CD4-positive, alpha-beta T cell treated with Interleukin-1 beta for 1 hour (primary cell): ENCODE measurements around the gene GRIP2.
A peak's percentile ranks its signal among the peaks of the same experiment; 100 is the strongest.

Experiments
- DNase-seq, 2 donors: peaks; one replicate each; pipeline ENCODE4 v3.0.0-alpha.2; 2020 to 2022

The GRIP2 gene

DNA sequence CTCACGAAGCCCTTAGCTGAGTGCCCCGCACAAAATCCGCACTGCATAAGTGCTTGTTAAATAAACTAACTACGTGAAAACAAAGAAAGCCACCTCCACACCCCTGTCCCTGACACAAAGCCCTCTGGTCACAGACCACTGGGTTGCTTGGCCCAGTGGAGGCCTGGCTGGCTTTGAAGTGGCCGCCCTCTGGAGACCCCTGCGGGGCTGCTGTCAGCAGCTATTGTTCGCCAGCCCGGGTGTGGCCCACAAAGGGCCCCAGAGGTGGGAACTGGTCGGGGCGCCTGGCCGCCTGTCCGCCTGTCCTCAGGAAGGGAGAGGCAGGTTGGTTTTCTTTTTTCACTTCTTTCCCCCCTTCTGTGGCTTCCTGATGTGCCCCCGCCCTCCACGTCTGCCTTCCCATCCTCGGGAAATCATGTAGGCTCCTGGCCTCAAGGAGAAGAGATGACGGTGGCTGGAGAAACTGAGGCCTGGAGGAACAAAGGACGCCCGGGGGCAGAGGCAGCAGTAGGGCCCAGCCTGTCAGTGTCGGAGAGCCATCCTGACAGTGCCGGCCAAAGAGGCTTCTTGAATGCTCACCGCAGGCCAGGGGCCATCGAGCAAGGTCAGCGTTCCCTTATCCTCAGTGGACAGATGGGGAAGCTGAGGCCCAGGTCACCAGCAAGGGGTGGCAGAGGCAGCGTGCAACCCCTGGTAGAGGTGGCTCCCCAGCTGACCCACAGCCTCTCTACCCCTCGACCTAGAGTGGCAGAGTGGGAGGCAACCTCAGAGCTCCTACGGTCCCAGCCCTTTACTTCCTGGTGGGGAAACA lies 76.6 kb downstream of the GRIP2 start:
- DNase-seq = no peak

DNA sequence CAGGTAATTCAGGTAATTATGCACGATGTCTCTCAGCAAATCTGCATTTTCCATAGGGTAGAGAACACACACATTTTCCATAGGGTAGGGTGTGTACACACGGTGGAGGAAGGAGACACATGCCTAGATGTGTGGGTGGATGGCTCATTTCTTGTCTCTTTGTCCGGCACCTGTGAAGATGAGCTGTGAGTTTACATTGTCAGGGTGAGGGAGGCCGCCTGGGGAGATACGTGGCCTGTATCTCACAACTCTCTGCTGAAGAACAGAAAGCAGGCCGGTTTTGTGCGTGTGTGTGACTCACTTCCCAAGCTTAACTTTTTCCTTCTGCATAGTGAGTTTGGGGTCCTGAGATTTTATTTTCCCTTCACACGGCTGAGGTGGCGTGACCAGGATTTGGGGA lies 77.4 kb downstream of the GRIP2 start:
- no peak for DNase-seq

DNA sequence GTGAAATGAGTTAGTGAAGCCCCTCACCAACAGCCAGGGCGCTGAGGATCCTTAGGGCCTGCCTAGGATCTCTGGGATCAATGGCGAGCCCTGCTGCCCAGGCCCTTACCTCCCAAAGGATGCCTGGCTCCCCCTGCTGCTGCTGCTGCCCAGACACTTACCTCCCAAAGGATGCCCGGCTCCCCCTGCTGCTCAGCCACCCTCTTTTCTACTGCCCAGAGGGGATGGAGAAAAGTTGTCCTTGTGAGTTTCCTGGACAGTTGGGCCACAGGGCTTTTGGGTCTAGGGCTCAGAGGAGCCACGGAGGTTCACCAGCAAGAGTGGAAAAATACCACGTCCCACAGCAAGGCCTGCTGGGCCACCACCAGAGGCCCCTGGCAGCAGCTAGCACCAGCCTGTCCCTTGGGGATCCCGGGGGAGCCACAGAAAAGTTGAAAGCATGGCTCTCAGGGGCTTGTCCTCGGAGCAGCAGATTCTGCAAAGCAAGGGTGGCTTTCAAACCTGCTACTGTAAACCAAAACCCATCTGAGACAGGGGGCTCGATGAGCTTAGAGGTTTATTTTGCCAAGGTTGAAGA lies 78.3 kb downstream of the GRIP2 start:
- peak; percentile 49 to 50 for DNase-seq

- DNase-seq = no peak
Measured at GRCh38 chr3:14461006-14461747, 79.0 kb downstream of the GRIP2 start.

DNA sequence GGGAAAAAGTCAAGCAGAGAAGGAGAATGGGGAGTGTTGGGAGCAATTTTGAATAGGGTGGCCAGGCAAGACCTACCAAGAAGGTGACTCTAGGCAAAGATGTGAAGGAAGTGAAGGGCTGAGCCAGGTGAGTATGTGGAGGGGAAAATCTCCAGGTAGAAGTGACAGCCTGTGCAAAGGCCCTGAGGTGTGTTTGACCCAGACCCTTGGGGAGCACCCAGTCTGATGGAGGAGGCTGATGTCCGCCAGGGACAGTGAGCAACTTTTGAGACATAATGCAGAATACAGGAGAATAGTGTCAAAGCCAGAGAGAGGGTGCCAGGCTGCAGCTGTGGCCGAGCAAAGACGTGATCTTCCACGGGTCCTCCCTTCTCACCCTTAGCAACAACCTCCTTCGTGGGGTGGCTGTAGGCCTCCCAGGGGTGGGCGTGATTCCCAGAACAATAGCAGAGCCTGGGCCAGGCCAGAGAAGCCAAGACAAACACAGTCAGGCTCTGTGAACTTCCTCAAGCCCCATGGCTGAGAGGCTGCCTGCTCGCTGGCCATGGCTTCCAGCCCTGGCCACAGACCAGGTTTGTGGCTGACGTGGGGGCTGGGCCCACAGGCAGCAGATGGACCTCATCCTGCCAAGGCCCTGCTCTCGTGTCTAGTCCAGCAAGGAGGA lies 79.7 kb downstream of the GRIP2 start:
- no peak for DNase-seq

DNA sequence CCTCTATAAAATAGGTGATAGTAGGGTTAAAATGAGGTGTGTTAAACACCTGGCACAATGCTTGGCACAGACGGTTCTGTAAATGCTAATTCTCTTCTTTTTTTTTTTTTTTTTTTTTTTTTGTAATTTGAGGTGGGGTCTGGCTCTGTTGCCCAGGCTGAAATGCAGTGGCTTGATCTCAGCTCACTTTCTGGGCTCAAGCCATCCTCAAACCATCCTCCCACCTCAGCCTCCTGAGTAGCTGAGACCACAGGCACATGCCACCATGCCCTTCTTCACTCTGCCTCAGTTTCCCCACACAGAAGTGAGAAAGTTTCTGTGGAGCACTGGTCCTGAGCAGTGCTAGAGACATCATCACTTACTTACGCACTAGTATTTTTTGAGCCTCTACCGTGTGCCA lies 80.4 kb downstream of the GRIP2 start:
- DNase-seq = no peak

- no peak for DNase-seq
Measured at GRCh38 chr3:14459384-14459783, 80.8 kb downstream of the GRIP2 start.

DNA sequence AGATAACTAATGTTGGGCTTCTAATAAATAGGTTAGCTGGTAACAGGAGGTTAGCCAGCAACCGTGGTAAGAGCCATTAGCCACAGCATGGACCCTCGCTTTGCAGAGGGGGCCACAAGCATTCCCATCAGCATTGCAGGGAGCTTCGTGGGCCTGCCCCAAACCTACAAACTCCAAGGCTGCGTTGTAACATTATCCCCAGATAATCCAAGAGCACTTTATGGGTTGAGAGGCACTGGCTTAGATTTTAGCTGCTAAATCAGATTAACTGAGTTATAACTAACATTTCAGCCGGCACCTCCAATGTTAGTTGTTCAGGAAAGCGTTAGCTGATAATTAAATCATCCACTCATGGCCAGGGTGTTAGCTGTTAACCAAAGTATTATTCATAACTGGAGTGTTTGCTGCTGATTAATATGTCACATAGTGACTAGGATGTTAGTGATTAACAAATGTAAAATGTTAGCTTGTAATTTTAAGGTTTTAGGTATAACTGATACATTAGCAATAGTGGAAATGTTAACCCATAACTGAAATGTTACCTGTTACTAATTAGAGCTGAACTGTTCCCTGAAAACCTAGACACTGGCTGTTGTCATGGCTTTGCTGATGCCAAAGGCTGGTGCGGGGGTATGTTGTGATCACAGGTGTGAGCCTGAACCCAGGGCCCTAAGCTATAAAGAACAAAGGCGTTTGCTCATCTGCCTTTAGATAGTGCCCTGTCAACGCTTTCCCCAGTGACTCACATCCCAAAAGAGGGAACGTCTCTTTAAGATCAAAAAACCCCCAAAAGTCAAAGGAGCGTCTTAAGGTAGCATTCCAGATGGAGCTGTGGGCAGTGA lies 81.5 kb downstream of the GRIP2 start:
- DNase-seq = no peak

DNA sequence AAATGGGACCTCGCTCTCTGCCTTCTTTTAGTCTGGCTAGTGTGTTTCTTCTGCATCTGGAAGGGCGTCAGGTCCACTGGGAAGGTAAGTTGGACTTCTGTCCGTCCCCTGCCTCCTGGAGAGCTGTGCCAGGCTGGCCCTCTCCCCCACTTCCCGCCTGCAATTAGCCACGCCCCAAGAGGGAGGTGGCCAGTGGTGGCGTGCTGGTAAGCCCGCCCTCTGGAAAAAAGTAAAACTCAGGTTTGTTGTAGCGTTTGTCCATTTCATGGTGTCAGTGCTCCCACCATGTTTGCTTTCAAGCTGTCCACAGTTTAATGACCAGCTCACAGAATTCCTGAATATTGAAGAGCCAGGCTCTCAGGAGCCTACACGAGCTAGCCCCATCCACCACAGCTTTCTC lies 82.1 kb downstream of the GRIP2 start:
- DNase-seq = no peak

- no peak for DNase-seq
Measured at GRCh38 chr3:14457481-14457880, 82.7 kb downstream of the GRIP2 start.

GRCh38 chr3:14456794-14457193 lies 83.3 kb downstream of the GRIP2 start:
- no peak for DNase-seq

- no peak for DNase-seq
Measured at GRCh38 chr3:14455571-14456317, 84.4 kb downstream of the GRIP2 start.

DNA sequence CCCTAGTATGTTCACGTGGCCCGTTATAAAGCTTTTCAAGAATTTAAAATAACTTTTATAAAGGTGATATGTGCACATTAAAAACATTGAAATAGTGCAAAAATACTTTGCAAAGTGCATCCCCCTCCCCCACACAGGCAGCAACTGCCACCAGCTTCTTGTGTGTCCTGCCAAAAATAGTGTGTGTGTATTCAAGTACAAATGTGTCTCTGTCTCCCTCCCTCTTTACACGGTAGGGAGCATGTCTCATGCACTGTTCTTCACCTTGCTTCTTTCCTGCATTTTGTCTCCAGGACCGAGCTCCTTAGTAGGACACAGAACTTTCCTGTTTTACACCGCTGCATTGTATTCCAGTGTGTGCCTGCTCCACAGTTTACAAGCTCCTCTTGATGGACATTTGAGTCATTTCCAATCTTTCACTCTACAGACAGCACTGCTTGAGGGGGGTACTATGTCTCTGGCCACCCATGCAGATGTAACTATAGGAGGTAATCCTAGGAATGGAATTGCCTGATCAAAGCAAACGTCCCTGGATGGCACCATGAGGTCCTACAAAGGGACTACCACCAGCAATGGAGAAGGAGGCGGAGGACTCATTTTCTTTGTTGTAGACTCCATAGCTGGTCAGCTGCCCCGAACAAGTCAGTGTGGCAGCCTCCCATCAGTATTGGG lies 85.4 kb downstream of the GRIP2 start:
- no peak for DNase-seq

GRCh38 chr3:14453876-14454638 lies 86.1 kb downstream of the GRIP2 start:
- no peak for DNase-seq

GRCh38 chr3:14452740-14453710 lies 87.1 kb downstream of the GRIP2 start:
- no peak for DNase-seq

- no peak for DNase-seq
Measured at GRCh38 chr3:14451844-14452739, 88.0 kb downstream of the GRIP2 start.

DNA sequence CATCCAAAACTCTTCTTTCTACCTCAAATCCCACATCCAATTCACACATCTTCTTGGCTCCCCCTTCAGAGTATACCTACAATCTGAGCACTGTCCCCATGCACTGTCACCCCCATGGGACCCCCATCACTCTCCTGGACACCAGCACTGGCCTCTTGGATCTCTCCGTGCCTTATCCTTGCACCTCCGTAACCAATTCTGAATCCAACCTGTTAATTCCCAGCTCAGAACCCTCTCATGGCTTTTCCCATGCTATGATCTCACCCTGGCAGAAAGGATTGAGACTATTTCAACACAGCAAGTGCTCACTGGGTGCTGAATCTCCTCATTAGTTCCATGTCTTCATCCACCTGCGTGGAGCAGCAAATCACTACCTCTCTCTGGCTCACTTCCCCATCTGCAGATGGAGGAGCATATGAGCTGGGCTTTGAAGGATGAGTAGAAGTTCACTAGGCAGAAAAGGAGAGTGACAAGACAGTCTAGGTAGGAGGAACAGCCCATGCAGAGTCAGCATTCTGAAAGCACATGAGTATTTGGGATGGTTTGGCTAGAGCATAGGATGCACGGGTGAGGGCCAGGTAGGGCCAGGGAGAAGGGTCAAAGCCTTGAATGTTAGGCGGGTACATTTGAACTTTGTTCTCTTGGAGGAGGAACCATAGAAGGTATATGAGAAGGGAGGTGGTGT lies 89.1 kb downstream of the GRIP2 start:
- DNase-seq = no peak
